NCI-H2107 (cell line): ENCODE results near the gene HS2ST1.
"Not testable (repeated sequence)": the region's sequence is repeated elsewhere in the genome, so short reads cannot be mapped to it uniquely, and the experiment has no call there.

ENCODE experiments used
- DNase-seq: peaks from one replicate; lab custom pipeline; 2025; lab: John Stamatoyannopoulos, UW

The HS2ST1 gene

DNA sequence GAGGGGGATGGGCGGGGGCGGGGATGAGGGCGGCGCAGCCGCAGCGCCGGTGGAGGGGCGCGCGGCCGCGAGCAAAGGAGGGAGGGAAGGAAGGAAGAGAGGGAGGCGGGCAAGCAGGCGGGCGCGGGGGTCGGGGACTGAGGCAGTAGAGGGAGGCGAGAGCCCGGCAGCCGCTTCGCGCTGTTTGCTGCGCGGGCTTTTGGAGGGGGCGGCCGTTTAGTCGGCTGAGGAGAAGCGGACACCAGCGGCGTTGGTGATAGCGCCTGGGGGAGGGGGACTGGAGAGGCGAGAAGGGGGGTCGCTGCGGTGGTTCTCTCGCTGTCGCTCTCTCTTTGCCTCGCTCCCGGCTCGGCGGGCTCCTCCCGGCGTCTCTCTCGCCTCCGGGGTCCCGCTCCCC lies at the start of gene HS2ST1:
Gene HS2ST1 (plus strand): TSS at position 35 of the 397 bp plus-strand sequence.
- no peak for DNase-seq

DNA sequence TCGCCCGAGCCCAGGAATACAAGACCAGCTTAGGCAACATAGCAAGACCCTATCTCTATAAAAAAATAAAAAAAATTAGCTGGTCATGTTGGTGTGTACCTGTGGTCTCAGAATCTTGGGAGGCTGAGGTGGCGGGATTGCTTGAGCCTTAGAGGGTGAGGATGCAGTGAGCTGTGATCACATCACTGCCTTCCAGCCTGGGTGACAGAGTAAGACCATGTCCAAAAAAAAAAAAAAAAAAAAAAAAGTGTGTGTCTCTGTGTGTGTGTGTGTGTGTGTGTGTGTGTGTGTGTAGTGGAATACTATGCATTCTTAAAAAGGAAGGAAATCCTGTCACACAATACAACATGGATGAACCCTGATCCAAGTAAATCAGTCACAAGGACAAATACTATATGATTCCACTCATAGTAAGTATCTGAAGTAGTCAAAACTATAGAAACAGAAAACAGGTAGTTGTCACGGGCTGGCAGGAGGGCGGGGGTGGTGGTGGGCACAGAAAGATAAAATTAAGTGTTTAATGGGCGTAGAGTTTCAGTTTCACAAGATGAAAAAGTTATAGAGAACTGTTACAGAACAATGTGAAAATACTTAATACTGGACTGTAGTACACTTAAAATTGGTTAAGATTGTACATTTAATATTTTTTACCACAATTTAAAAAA lies 48.3 kb upstream of the HS2ST1 start:
- DNase-seq = no peak

DNA sequence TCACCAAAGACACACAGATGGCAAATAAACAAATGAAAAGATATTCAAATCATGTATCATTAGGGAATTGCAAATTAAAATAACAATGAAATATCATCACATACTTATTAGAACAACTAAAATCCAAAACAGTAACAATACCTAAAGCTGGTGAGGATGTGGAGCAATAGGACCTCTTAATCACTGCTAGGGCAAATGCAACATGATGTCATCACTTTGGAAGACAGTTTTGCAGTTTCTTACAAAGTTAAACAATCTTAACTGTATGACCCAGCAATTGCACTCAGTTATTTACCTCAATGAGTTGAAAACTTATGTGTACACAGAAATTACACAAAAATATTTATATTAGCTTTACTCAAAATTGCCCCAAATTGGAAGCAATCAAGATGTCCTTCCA lies 47.8 kb upstream of the HS2ST1 start:
- DNase-seq = no peak

DNA sequence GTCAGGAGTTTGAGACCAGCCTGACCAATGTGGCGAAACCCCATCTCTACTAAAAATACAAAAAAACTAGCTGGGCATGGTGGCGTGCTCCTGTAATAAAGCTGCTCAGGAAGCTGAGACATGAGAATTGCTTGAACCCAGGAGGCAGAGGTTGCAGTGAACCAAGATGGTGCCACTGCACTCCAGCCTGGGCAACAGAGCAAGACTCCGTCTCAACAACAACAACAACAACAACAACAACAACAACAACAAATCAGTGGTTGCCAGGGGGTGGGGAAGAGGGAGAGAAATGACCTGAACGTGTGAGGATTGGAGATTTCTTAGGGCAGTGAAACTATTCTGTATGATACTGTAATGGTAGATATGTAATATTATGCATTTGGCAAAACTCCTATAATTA lies 47.2 kb upstream of the HS2ST1 start:
- not testable (repeated sequence) for DNase-seq

DNA sequence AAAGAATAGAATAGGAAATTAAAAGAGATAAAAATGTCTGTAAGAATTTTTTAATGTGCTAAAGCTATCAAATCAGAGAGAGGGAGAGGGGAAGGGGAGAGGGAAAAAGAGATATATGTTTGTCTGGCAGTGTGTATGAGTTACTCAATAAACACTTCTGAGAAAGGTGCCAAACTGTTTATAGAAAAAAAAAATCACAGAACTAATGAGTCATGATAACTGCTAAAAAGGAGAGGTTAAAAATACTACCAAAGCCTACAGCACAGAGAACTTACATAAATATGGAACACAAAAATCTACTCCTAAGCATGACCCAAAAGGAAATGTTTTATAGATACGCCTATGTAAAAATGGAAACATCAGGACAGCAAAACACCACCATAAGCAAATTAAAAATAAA lies 46.0 kb upstream of the HS2ST1 start:
- DNase-seq = no peak

DNA sequence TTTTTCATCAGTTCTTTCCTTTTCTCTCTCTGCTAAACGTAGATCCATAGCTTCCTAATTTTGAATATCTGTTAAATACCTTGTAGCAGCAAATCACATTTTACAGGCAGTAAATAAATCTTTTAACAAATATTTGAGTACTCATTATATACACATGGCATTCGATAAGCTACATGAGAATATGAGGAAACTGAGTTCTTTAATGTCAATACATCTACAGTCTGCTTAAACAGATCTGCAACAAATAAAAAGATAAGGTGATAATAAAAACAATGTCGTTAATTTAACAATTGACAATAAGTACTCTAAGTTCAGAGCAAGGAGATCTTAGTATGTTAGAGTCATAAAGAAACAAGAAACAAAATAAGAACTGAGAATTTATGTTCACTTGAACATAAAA lies 43.4 kb upstream of the HS2ST1 start:
- no peak for DNase-seq

DNA sequence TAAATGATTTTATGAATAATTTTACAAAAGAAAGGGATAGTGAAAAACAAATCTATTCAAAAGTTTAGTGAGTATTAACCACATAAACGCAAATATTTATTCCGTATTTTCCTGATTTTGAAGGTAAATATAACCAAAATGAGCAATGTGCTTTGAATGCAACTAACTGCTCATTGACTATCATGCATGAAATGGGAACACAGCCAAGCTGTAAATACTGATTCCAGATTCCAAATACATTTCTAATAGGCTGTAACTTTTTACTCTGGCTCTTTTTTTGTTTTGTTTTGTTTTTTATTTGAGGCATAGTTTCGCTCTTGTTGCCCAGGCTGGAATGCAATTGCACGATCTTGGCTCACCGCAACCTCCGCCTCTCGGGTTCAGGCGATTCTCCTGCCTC lies 42.3 kb upstream of the HS2ST1 start:
- DNase-seq = no peak

DNA sequence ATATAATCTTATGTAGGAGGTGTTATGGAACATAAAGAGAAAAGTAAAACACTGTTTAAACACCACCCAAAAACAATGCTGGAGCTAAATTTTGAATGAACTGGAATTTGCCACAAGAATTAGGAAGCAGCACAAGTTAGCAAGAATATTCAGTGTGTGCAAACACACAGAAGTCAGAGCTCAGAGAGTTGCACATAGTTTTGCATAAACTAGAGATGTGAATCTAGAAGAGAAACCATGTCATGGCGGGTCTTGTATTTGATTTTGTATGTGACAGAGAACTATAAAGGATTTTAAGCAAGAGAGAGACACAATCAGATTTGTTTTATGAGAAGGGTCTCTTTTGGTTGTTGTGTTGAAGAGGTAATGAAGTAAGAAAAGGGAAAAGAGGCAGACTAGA lies 38.7 kb upstream of the HS2ST1 start:
- no peak for DNase-seq

DNA sequence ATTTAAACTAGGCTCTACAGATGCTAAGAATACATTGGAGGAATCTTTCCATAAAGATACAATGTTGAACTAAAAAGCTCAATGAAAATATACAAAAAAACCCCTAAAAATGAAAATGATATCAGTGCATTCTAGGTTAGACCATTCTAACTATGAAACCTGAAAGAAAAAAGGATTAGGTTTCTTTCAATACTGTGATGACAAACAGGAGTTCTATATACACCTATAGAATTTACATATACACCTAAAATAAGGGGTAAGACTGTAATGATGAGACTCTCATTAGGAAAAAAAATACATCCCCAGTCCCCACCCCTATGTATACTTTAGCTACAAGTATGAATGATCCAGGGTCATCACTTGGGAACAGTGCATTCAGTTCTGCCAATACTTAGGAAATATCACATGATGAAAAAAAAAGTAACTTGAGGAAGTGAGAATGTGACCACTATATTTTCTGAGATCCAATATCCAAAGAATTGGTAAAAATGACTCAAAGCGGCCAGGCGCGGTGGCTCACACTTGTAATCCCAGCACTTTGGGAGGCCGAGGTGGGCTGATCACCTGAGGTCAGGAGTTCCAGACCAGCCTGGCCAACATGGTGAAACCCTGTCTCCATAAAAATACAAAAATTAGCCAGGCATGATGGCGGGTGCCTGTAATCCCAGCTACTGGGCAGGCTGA lies 26.8 kb upstream of the HS2ST1 start:
- no peak for DNase-seq

DNA sequence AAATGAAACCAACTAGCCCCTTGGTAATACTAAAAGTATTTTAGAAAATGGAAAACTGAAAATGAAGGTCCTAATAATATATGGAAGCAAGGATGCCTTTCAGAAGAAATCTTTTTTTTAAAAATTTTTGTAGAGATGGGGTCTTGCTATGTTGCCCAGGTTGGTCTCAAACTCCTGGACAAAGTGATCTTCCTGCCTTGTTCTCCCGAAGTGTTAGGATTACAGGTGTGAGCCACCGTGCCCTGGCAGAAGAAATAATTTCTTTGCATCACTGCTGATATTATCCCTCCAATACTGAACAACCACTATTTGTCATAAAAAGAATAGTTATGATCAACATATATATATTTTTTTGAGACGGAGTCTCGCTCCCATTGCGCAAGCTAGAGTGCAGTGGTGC lies 26.1 kb upstream of the HS2ST1 start:
- DNase-seq = no peak

DNA sequence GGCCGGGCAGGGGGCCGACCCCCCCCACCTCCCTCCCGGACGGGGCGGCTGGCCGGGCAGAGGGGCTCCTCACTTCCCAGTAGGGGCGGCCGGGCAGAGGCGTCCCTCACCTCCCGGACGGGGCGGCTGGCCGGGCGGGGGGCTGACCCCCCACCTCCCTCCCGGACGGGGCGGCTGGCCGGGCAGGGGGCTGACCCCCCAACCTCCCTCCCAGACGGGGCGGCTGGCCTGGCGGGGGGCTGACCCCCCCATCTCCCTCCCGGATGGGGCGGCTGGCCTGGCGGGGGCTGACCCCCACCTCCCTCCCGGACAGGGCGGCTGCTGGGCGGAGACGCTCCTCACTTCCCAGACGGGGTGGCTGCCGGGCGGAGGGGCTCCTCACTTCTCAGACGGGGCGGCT lies 15.0 kb upstream of the HS2ST1 start:
- not testable (repeated sequence) for DNase-seq

DNA sequence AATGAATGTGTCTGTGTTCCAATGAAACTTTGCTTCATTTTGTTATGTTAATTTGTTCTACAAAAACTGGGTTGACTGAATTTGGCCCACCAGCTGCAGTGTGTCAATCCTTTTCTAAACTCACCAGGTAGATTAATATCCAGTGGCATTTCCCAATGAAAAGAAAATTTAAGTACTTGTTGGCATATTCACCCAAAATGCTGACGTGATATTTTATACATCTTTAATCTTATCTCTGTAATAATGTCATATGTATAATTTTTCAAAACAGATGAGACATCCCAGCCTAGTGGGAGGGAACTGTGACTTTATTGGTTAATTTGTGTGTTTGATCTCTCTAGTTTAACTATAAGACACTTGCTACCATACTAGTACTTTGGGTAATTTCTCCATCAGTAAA lies 8.6 kb upstream of the HS2ST1 start:
- DNase-seq = no peak

DNA sequence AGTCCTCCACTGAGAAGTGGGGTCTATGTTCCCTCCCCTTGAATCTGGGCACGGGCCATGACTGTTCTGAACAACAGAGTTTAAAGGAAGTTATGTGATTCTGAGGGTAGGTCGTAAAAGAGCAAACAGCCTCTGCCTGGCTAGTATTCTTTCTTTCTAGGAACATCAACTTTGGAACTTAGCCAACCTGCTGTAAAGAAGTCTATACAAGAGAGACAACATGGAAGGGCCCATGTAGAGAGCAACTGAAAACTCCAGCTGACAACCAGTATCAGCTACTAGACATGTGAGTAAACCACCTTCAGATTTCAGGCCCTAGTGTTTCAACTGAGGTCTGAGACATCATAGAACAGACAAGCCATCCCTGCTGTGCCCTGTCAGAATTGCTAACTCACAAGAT lies 8.0 kb upstream of the HS2ST1 start:
- no peak for DNase-seq

DNA sequence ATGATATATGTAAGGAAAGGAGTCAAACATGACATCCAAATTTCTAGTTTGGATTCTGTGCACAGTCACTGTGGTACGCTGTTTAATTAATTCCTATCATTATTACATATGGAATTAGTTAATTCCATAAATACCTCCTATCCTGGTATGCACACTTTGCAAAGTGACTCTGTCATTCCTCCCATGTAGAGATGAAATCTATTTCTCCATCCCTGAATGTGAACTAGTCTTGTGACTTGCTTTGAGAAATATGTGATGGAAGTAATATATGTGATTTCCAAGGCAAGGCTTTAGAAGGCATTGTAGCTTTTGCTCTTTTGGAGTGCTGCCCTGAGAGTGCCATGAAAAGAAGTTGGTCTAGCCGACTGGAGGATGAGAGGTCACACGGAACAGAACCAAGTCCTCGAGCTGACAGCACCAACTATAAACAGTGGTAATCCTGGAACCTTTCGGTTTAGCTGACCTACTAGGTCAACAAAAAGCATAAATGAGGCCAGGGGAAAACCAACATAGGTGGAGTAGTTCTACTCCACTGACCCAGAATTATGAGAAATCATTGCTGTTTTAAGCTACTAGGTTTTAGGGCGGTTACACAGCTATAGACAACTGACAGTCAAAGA lies 2.0 kb upstream of the HS2ST1 start:
- no peak for DNase-seq

DNA sequence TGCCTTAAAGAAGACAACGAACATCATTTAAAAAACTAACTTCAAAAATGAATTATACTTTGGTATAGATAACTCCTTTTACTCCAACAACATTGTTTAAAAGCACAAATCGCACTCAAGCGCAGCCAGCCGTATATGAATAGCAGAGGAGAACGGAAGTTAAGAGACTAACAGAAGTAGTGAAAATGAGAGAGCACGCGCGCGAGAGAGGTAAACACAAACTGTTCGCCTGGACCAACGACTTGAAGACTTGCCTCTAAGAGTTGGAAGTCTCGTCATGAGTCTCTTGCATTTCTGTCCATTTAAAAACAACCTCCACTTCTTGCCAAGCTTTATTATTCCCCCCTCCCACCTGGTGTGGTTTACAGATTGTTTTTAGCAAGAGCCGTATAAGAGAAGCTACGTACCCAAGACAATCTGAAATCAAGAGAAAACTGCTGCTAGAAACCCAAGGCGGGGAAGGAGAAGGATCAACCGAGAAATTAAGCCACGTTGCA lies 988 bp upstream of the HS2ST1 start:
- DNase-seq = no peak

DNA sequence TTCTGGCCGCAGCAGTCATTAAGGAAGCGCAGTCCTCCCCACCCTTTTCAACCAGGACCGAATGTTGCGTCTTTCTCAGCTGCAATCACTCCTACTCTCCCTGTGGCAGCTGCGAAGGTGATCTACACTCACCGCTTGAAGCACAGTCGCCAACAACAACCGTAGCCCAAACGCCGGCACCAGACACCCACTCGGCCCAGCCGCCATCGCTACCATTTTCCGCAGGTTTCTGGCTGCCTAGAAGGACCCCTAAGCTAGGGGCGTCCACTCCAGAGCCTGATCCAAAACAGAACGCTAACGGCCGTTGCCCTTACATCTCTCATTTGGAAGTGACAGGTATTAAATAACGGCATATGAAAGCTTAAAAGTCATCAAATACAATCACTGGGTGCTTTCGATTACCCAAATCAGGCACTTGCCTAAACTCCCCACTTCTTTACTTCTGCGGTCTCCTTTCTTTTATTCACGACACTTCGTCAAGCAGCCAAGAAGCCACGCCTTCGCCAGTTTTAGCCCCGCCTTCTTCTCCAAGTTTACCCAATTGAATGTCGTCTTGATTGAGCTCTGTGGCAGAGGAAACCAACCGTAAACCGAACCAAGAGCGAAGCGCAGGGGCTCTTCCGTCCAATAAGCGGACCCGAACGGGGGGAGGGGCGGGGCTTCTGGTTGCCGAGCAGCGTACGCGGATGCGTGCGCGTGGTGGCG lies 387 bp upstream of the HS2ST1 start, which contains the start of gene SELENOF:
Gene SELENOF (minus strand): TSS at position 231 of the 705 bp plus-strand sequence. CDS start 15 bp downstream, at position 216.
- DNase-seq = peak; percentile 99

DNA sequence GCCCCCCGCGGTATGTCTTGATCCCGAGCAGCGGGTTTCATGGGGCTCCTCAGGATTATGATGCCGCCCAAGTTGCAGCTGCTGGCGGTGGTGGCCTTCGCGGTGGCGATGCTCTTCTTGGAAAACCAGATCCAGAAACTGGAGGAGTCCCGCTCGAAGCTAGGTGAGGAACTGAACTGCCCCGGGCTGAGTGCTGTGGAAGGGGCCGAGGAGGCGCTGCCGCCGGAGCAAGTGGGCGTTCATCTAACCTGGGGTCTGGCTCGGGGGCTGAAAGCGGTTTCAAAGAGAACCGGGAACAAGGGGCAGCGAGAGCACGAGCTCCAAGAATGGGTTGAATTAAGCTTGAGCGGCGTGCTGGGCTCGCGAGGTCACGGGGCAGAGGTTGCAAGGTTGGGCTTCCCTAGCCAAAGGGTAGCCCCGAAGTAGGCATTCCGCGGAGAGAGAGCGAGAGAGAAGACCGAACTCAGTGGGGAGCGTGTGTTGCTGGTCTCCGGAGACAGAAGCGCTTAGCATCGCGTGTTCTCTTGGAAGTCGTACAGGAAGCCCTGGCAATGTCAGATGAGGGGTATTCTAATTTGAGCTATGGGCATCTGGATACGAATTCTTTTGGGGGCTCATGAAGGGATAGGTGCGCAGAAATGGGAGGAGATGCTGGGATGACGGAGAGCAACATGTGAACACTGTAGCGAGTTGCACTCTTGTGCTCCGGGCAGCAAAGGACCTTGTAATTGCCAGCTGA lies 732 bp downstream of the HS2ST1 start:
- no peak for DNase-seq

DNA sequence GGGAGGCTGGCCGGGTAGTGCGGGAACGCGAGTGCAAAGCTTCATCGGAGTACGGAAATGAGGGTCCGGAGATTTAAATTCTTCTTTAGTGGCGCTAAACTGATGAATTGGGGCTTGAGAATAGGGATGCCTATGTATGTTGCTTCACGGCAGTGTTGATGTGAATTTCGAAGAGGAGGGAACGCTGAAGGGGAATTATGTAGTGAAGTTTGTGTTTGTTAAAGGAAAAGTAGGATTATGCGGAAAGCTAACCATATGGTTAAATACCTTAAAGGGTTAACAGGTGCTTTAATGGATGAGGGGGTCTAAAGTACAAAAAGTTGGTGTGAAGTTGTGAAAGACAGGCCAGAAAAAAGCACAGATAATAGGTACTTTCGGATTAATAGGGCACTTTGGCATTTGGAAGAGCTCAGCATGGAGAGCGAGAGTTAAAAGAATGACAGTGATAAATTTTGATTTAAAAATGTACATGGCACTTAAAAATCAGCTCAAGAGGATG lies 1.4 kb downstream of the HS2ST1 start:
- DNase-seq = no peak

DNA sequence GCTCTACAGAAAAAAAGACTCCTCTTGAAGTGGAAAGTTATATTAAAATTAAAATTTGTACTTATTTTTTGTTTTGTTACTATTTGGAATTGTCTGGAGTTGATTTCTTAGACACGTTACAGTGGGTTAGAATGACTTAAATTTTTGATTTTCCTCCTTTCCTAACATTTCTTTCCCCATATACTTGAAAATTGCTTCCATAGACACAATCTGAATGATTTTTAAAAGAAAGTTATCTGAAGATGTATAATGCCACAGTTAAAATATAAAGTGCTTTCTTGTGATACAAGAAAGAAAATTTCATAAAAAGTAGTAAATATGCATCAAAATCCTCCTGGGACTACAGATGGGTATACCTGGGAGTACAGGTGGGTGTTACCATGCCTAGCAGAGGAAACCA lies 2.3 kb downstream of the HS2ST1 start:
- no peak for DNase-seq

DNA sequence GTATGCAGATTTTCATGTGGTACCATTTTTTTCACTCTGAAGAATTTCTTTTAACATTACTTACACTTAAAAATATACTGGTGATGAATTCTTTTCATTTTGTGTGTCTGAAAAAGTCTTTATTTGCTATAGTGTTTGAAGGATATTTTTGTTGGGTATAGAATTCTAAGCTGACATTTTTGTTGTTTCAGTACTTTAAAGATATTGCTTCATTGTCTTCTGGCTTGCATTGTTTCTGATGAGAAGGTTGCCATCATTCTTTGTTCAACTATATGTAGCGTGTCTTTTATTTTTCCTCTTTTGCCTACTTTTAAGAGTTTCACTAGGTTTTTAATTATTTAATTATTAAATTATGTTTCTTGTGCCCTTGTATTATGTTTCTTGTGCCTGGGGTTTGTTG lies 8.0 kb downstream of the HS2ST1 start:
- no peak for DNase-seq

DNA sequence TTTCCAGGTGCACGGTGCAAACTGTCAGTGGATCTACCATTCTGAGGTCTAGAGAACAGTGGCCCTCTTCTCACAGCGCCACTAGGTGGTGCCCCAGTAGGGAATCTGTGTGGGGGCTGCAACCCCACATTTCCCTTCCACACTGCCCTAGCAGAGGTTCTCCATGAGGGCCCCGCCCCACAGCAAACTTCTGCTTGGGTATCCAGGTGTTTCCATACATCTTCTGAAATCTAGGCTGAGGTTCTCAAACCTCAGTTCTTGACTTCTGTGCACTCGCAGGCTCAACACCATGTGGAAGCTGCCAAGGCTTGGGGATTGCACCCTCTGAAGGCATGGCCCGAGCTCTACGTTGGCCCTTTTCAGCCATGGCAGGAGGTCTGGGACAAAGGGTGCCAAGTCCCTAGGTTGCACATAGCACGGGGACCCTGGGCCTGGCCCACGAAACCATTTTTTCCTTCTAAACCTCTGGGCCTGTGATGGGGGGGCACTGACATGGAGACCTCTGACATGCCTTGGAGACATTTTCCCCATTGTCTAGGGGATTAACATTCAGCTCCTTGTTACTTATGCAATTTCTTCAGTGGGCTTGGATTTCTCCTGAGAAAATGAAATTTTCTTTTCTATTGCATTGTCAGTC lies 10.0 kb downstream of the HS2ST1 start:
- no peak for DNase-seq
